ENCODE measurements around the gene VEZF1.

GRCh38 chr17:57955183-57955931 lies 32.7 kb downstream of the VEZF1 start, which contains the start of gene CUEDC1:
- no peak for TF ChIP-seq POLR2AphosphoS5 (IDR thresholded peaks at IDR 0.05; ENCODE audit: low read depth, low read length)
- TF ChIP-seq POLR2A (IDR thresholded peaks at IDR 0.05; ENCODE audit: low read depth, low read length): no peak
- no peak for TF ChIP-seq TAF1 (IDR thresholded peaks at IDR 0.05; ENCODE audit: borderline replicate concordance, low read depth, low read length)
